ENCODE measurements around the gene CTSE. TPM values are rescaled to one million over a fixed set of nuclear protein-coding genes. Genes with fewer than 3 reads are reported as not detected.

Gene CTSE
- polyA plus RNA-seq, 1 donor from 2014 or later = not detected

DNA sequence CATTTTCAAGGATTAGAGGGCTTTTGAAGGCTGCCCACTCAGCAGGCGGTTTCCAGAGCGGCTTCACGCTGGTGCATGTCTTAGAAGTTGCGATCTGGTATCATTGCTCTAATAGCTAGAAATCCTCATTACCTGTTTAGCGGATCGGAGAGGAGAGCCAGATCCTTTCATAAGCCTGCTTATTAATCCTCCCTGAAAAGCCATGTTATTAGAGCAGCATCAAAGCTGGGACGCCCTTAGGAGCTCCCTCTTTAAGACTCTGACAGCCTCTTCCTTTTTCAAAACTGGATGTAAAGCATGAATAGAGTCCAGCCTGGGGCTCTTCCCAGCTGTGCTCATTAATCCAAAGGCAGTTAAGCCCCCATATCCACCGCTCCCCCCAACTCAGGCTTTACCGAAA lies 13.9 kb upstream of the CTSE start:
- H3K27ac Mint-ChIP-seq = peak overlapping the region; percentile 85 to 94 (median 92)
- peaks cover 61 to 76% (median 65%) of the 10 kb centered on the region in 3 donors for H3K4me1 Mint-ChIP-seq
- no peaks in the 10 kb centered on the region for H3K9me3 Mint-ChIP-seq
- H3K27me3 Mint-ChIP-seq = no peaks in the 10 kb centered on the region
- peak overlapping the region; percentile 66 to 95 (median 89) for H3K4me3 Mint-ChIP-seq
- H3K36me3 Mint-ChIP-seq = peaks cover 2% of the 10 kb centered on the region

DNA sequence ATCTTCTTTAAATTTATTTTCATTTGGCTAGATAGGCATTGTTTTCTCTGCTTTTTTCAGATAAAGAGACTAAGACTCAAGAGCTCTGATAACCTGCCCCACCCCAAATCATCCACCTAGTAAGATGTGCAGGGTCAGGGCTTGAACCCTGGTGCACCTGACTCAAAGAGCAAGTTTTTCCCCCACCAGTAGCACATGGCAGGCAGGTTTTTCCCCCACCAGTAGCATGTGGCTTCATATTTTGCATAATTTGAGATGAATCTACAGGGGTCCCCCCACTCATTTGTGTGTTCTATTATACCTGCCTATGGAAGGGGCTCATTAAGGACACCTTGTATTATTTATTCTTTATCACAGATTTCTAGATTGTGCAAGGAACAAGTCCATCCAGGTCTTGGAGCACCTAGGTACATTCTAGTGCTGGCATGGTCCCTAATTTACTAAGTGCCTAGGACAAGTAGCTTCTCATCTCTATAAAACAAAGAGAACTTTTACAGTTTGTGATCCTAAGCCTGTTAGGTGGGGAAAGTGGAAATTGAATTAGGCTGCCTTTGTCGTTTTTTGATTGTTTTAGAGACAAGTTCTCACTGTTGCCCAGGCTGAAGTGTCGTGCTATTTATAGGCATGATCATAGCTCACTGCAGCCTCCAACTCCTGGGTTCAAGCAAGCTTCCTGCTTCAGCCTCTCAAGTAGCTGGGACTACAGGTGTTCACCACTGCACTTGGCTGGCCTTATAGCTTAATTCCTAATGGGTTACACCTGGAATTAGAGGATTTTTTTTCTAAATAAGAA lies 13.2 kb upstream of the CTSE start:
- peaks cover 64 to 77% (median 71%) of the 10 kb centered on the region in 3 donors for H3K4me1 Mint-ChIP-seq
- H3K27me3 Mint-ChIP-seq = no peaks in the 10 kb centered on the region
- peaks cover 2% of the 10 kb centered on the region for H3K36me3 Mint-ChIP-seq
- H3K4me3 Mint-ChIP-seq = peak overlapping the region; percentile 91 to 97 (median 94)
- no peaks in the 10 kb centered on the region for H3K9me3 Mint-ChIP-seq
- H3K27ac Mint-ChIP-seq = peak overlapping the region; percentile 85 to 94 (median 94)

DNA sequence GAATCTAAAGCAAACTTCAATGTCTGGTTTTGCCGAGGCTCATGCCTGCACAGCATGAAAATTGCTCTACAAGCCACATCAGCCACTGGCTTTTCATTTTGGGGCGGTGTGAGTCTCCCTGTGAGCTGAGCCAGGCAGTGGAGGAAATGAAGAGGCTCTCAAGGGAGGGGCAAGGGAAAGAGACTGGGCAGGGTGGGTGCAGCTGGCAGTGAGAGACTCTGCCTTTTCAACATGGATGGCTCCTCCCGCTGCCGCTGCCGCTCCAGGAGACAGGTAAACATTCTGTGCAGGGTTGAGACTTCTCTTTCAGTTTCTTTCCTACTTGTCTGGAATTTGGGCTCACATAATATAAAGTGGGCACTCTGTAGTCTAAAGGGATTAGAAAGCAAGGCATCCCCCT lies 11.3 kb upstream of the CTSE start:
- H3K27ac Mint-ChIP-seq = peak overlapping the region; percentile 85 to 94 (median 94)
- no peaks in the 10 kb centered on the region for H3K27me3 Mint-ChIP-seq
- H3K4me3 Mint-ChIP-seq = peak overlapping the region; percentile 91 to 97 (median 94)
- peaks cover 53 to 66% (median 62%) of the 10 kb centered on the region in 3 donors for H3K4me1 Mint-ChIP-seq
- H3K36me3 Mint-ChIP-seq = peaks cover 2% of the 10 kb centered on the region
- H3K9me3 Mint-ChIP-seq = no peaks in the 10 kb centered on the region

DNA sequence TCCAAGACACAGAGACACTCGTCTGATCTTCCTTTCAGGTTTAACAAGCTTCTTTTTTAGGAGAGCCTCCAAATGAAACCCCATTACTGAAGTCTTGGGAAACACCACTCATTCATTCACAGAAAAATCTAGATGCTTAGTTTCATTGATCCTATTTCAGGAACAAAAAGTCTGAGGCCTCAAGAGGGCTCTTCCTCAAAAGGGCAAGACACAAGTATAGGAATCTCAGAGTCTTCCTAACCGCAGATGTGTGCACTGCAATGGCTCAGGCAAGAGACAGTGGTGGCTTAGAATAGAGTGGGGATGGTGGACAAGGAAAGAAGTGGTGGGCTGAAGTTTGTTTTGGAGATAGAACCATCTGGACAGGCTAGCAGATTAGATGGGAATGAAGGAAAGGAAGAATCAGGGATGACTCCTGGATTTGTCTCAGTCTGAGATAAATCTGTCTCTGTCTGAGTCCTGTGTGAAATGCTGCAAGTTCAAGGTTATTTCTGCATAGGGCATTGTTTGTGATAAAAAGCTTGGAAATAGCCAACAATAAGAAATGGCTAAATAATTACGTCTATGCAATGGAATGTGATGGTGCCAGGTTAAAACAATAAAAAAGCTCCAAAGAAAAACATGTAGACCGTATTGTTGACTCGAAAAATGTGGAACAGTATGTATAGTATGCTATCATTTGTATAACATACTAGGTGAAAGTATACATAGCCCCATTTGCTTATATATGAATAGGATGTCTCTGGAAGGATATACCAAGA lies 8.9 kb upstream of the CTSE start:
- H3K27me3 Mint-ChIP-seq = no peaks in the 10 kb centered on the region
- no peaks in the 10 kb centered on the region for H3K9me3 Mint-ChIP-seq
- peak overlapping the region in 2 of 3 donors; percentile 82 to 85 for H3K27ac Mint-ChIP-seq
- H3K4me1 Mint-ChIP-seq = peaks cover 36 to 46% (median 45%) of the 10 kb centered on the region in 3 donors
- H3K4me3 Mint-ChIP-seq = peak overlapping the region in 1 of 4 donors; percentile 91
- H3K36me3 Mint-ChIP-seq = peaks cover 2% of the 10 kb centered on the region

DNA sequence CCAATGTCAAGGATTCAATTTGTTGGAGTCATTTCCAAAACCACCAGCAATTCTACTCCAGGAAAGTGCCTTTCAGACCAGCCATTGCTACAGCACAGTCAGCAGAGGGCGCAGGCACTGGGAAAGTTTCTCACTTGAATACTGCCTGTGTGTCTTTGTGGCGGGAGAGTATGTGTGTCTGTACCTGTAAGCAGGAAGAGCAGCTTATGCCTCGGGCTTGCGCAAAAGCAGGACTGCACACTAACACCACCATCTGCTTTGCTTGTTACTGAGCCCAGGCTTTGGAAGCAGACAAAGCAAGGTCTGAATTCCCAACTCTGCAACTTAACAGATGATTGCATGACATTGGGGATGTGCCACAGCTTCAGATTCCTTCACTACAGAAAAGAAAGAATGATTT lies 7.0 kb upstream of the CTSE start:
- Mint-ChIP-seq H3K27me3 (no peaks in the 10 kb centered on the region), H3K27ac (peak overlapping the region in 1 of 3 donors; percentile 80), H3K9me3 (no peaks in the 10 kb centered on the region), H3K36me3 (peaks cover 5% of the 10 kb centered on the region), H3K4me3 (peak overlapping the region in 2 of 4 donors; percentile 0 to 78), H3K4me1 (peaks cover 26 to 33% (median 33%) of the 10 kb centered on the region in 3 donors)

DNA sequence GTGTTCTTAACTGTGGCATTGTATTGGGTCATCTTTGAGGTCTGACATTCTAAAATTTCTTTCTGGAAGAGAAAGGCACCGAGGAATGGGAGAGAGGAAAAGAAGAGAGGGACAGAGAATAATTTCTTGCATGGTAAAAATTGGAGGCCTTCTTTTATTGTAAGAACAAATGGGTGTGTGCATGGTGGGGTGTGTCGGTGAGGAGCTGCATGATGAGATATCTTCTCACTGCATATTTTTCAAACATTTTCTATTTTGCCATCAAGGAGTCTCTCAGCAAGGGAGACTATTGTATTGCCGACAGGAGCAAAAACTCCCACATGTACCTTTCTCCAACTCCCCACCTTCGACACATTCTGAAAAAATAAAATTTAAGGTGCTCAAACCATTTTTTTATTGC lies 6.5 kb upstream of the CTSE start:
- H3K9me3 Mint-ChIP-seq = no peaks in the 10 kb centered on the region
- peaks cover 6% of the 10 kb centered on the region for H3K36me3 Mint-ChIP-seq
- H3K27me3 Mint-ChIP-seq = no peaks in the 10 kb centered on the region
- H3K4me1 Mint-ChIP-seq = peaks cover 26 to 33% (median 29%) of the 10 kb centered on the region in 3 donors
- H3K4me3 Mint-ChIP-seq = no peak overlapping the region
- H3K27ac Mint-ChIP-seq = no peak overlapping the region

DNA sequence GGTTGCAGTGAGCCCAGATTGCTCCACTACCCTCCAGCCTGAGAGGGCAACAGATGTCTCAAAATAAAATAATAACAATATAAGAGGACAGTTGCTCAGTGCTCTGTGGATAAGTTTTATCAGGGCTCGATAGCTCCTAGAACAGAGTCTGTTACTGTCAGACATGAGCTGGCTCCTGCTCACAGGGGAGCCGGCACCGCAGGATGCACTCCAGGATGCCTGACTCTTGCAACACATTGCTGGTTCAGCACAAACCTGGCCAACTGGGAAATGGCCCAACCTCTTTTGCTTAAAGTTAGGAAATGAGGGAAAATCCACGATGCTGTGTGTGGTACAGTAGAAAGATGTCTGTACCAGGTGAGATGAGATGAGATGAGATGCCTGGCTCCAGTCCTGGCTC lies 5.8 kb upstream of the CTSE start:
- Mint-ChIP-seq H3K4me1 (peaks cover 21 to 26% (median 22%) of the 10 kb centered on the region in 3 donors), H3K36me3 (peaks cover 6% of the 10 kb centered on the region), H3K9me3 (no peaks in the 10 kb centered on the region), H3K4me3 (no peak overlapping the region), H3K27me3 (no peaks in the 10 kb centered on the region), H3K27ac (no peak overlapping the region)

- H3K4me3 Mint-ChIP-seq = no peak overlapping the region
- H3K27ac Mint-ChIP-seq = no peak overlapping the region
- peaks cover 0 to 5% (median 0%) of the 10 kb centered on the region in 3 donors for H3K4me1 Mint-ChIP-seq
- no peaks in the 10 kb centered on the region for H3K27me3 Mint-ChIP-seq
- H3K9me3 Mint-ChIP-seq = no peaks in the 10 kb centered on the region
- peaks cover 6% of the 10 kb centered on the region for H3K36me3 Mint-ChIP-seq
These were observed 1.7 kb upstream of the CTSE start for GRCh38 chr1:206025283-206025820.

GRCh38 chr1:206022766-206023165 lies 929 bp downstream of the CTSE start:
- Mint-ChIP-seq H3K36me3 (peaks cover 7% of the 10 kb centered on the region), H3K9me3 (no peaks in the 10 kb centered on the region), H3K27ac (no peak overlapping the region), H3K4me3 (no peak overlapping the region), H3K27me3 (no peaks in the 10 kb centered on the region), H3K4me1 (no peaks in the 10 kb centered on the region)

GRCh38 chr1:206021626-206022365 lies 1.9 kb downstream of the CTSE start:
- H3K27me3 Mint-ChIP-seq = no peaks in the 10 kb centered on the region
- no peak overlapping the region for H3K4me3 Mint-ChIP-seq
- peak overlapping the region in 1 of 3 donors; percentile 75 for H3K27ac Mint-ChIP-seq
- no peaks in the 10 kb centered on the region for H3K4me1 Mint-ChIP-seq
- peaks cover 6% of the 10 kb centered on the region for H3K36me3 Mint-ChIP-seq
- no peaks in the 10 kb centered on the region for H3K9me3 Mint-ChIP-seq

DNA sequence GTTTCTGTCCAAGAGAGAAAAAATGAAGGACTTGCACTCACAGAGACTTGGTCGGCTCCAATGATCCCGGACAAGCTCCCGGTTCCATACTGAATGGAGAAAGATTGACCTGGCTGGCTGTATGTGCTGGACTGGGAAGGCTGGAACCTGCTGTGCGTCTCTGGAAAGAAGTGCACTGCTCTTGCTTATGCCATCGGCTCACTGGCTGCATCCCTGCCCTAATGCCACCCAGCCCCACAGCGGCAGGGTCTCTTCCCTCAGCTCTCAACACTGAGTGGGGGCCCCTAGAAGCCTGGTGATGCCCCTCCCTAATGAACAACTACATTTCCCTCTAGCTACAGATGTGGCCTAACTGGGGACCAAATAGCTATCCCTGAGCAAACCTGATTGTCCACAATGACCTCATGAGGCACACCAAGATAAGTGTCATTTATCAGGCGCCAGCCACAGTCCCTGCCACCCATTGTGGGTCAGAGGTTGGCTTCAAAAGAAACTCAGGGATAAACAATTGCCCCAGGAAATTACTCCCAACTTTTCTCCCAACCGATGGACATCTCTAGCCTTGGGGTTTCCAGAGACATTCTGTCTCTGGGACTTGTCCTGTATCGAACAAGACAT lies 2.6 kb downstream of the CTSE start:
- no peaks in the 10 kb centered on the region for H3K9me3 Mint-ChIP-seq
- no peaks in the 10 kb centered on the region for H3K4me1 Mint-ChIP-seq
- no peak overlapping the region for H3K27ac Mint-ChIP-seq
- H3K36me3 Mint-ChIP-seq = peaks cover 6% of the 10 kb centered on the region
- H3K27me3 Mint-ChIP-seq = no peaks in the 10 kb centered on the region
- H3K4me3 Mint-ChIP-seq = no peak overlapping the region

DNA sequence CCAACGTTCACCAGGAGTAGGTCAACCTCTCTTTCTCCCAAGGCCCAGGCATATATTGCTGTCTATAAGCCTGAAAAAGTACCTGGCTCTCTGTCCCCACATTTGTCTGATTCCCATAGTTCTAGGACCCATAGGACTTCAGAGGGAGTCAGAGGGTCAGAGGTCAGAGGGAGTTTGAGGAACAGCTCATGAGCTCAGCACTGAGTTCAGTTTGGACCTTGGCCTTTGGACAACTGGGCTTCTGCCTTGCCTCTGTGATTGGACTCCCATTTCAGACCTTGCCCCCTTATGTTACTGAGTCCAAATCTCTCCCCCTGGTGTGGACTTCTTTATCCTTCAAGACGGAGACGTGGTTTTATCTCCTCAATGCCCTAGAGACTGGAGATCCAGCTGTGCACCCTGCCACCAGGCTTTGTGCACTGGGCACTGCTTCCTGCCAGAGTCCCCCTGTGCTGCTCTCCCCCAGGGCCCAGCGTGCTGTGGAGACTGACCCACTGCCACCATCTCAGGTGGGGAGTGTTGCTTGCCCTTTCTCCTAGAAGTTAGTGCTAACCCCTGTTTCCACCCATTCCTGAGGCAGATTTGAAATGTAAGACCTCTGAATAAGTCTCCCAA lies 3.2 kb downstream of the CTSE start:
- Mint-ChIP-seq H3K27me3 (no peaks in the 10 kb centered on the region), H3K36me3 (peaks cover 2% of the 10 kb centered on the region), H3K4me3 (no peak overlapping the region), H3K4me1 (no peaks in the 10 kb centered on the region), H3K9me3 (no peaks in the 10 kb centered on the region), H3K27ac (no peak overlapping the region)

- Mint-ChIP-seq H3K36me3 (peaks cover 5% of the 10 kb centered on the region), H3K9me3 (no peaks in the 10 kb centered on the region), H3K27ac (peak overlapping the region in 1 of 3 donors; percentile 34), H3K4me1 (peaks cover 20 to 25% (median 22%) of the 10 kb centered on the region in 3 donors), H3K27me3 (no peaks in the 10 kb centered on the region), H3K4me3 (no peak overlapping the region)
These were observed 8.6 kb downstream of the CTSE start for GRCh38 chr1:206015071-206015470.

DNA sequence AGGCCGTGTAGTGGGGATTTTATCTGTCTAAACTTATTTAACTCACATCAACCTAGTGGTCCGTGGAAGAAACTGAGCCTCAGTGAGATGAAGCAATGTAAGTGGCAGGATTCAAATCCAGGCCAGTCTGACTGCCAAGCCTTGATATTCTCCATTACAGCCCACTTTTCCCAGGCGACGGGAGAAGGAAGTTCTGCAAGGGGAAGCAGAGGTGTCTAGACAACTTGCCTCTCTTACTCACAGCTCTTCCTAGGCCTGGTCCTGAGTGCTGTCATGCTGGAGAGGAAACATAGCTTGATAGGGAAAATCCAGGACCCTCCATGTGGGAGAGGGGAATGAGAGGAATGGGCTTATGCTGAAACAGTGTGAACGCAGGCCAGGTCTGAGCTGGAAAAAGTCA lies 9.1 kb downstream of the CTSE start:
- H3K27ac Mint-ChIP-seq = peak overlapping the region in 1 of 3 donors; percentile 1
- no peaks in the 10 kb centered on the region for H3K27me3 Mint-ChIP-seq
- H3K4me3 Mint-ChIP-seq = no peak overlapping the region

More for the DNA sequence above, 9.1 kb downstream of the CTSE start:
- peaks cover 5% of the 10 kb centered on the region for H3K36me3 Mint-ChIP-seq
- peaks cover 20 to 25% (median 22%) of the 10 kb centered on the region in 3 donors for H3K4me1 Mint-ChIP-seq
- H3K9me3 Mint-ChIP-seq = no peaks in the 10 kb centered on the region

Measured in IgD-negative memory B cell (primary cell).